RWPE1 (cell line): ENCODE data around the gene VPS72.

Source experiments
- CTCF ChIA-PET: fragments of 350-600 bp; sonication (Branson Sonifier 250); formaldehyde crosslinking; extraction: SDS; loops from one replicate; lab custom pipeline; 2021; lab: Yijun Ruan, JAX
- POLR2A ChIA-PET: fragments of 400-600 bp; formaldehyde crosslinking; extraction: SDS; loops from one replicate; lab custom pipeline; 2020; ENCODE audit warnings: antibody characterized with exemption; ENCODE audit not compliant: low non-redundant PET; lab: Yijun Ruan, JAX
- DNase-seq: peaks from one replicate; pipeline ENCODE4 v3.0.0; 2012; ENCODE audit warnings: low spot score
- H3K27ac ChIP-seq: fragments of 450-650 bp; 2 replicates; pipeline ENCODE4 v1.5.1; 2017
- CTCF ChIP-seq: fragments of 450-650 bp; conservative IDR thresholded peaks from 2 replicates; pipeline ENCODE4 v1.5.1; 2017; ENCODE audit warnings: low read depth, mild to moderate bottlenecking

VPS72 gene

GRCh38 chr1:151187205-151187604, 2.8 kb downstream of the VPS72 start:
- ChIA-PET CTCF (interaction anchor here (0.5 kb wide), 1 partner anchor 506 kb away, joined by 3 read pairs; no protein-coding TSS in a partner anchor), POLR2A (no interaction called here)
- no peak for TF ChIP-seq CTCF
- no peak overlapping the region for H3K27ac ChIP-seq
- no peak for DNase-seq

- CTCF ChIA-PET, result no interaction called here
- no peak for TF ChIP-seq CTCF
- POLR2A ChIA-PET, result no interaction called here
- H3K27ac ChIP-seq, result no peak overlapping the region
- no peak for DNase-seq
Measured at GRCh38 chr1:151184211-151184610, 5.8 kb downstream of the VPS72 start.

- DNase-seq, result no peak
- TF ChIP-seq CTCF, result no peak
- H3K27ac ChIP-seq, result peak overlapping the region; percentile 17; the same call in 1 of the 2 replicates
- ChIA-PET POLR2A (no interaction called here), CTCF (interaction anchor here (0.5 to 0.7 kb wide), 2 partner anchors 35 to 613 kb away, joined by 4 to 6 read pairs; no protein-coding TSS in a partner anchor)
Measured at GRCh38 chr1:151176514-151177045, 13.4 kb downstream of the VPS72 start.

DNA sequence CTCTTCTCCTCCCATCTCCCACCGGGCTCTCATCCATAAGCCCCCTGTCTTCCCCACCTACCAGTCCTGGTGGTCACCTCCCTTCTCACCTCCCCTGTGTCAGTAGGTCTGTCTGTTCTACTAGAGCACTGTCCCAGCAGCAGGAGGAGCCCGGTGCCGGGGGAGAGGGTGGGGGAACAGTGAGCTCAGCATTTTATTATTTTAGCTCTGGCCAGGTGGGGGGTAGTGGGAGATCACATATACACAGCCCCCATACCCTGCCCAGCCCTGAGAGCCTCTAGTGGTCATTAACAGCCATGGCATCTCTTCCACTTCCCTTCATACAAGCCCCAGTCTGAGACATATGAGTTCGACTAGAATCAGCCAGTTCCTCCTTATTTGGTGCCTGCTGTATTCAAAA, 14.1 kb downstream of the VPS72 start, which contains the start of gene TMOD4:
TSS of gene TMOD4 (minus strand) at position 119 of the 400 bp plus-strand sequence. CDS start 1,106 bp downstream, outside the sequence.
- H3K27ac ChIP-seq, result peak within 1 kb of the TSS; percentile 71

DNA sequence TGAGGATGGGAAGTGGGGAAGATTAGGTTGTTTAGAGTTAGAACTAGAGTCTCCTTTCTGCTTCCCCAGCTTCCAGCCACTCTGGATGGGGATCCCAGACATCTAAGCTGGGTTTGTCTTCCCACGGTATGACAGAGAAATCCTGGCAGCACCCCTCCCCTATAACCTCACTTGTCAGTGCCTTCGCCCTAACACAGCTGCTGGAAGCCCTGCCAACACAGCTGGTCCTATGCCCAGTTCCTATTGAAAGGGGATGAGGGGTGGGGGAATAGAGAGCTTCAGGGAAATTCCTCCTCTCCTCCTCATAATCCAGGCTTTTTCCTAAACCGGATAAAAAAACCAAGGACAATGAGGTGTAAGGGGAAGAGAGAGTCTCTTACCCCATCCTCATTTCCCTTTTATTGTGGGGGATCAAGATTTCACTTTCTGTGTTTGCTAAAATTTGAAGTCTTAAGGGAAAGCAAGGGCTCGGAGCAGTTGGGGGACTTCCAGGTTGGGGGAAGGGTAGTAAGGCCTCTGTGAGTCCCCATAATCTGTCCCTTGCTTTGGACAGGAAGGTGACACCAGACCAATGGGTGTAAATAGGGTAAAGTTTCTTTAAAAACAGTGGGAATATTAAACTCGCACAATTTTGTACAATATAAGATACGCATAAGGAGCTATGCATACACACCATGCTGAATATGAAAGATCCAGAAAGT, 14.8 kb downstream of the VPS72 start:
- ChIA-PET POLR2A (no interaction called here), CTCF (interaction anchor here (0.5 to 0.7 kb wide), 4 partner anchors 33 to 290 kb away, joined by 3 to 6 read pairs (median 4); no protein-coding TSS in a partner anchor)
- no peak for TF ChIP-seq CTCF
- no peak for DNase-seq
- H3K27ac ChIP-seq, result peak overlapping the region; percentile 71

More for the DNA sequence above, 14.1 kb downstream of the VPS72 start, which contains the start of gene TMOD4:
- peak; percentile 57 for TF ChIP-seq CTCF
- no peak for DNase-seq
- CTCF ChIA-PET, result interaction anchor here (0.5 to 0.7 kb wide), 2 partner anchors 104 to 614 kb away, joined by 3 to 4 read pairs; no protein-coding TSS in a partner anchor
- POLR2A ChIA-PET, result no interaction called here

- no peak for TF ChIP-seq CTCF
- no peak for DNase-seq
- H3K27ac ChIP-seq, result no peak overlapping the region
- CTCF ChIA-PET, result interaction anchor here (0.6 to 0.8 kb wide), 3 partner anchors 30 to 135 kb away, joined by 4 read pairs; no protein-coding TSS in a partner anchor
- POLR2A ChIA-PET, result no interaction called here
Measured at GRCh38 chr1:151171190-151171589, 18.8 kb downstream of the VPS72 start.
